RKO (cell line): ENCODE results near the gene ITGA7.

Experiments used
- DNase-seq: peaks from one replicate; pipeline ENCODE4 v3.0.0-alpha.2; 2016; ENCODE audit warnings: low spot score

Gene ITGA7

DNA sequence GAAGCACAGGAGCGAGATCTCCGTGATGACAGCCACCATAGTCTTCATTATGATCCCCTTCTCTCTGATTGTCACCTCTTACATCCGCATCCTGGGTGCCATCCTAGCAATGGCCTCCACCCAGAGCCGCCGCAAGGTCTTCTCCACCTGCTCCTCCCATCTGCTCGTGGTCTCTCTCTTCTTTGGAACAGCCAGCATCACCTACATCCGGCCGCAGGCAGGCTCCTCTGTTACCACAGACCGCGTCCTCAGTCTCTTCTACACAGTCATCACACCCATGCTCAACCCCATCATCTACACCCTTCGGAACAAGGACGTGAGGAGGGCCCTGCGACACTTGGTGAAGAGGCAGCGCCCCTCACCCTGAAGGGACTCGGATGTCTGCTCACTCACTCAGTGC, 70.2 kb downstream of the ITGA7 start:
- DNase-seq = no peak

DNA sequence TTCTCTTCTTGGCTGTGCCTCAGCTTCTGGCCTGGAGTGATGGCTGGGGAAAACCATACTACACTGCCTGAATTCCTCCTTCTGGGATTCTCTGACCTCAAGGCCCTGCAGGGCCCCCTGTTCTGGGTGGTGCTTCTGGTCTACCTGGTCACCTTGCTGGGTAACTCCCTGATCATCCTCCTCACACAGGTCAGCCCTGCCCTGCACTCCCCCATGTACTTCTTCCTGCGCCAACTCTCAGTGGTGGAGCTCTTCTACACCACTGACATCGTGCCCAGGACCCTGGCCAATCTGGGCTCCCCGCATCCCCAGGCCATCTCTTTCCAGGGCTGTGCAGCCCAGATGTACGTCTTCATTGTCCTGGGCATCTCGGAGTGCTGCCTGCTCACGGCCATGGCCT, 70.9 kb downstream of the ITGA7 start, which contains the start of gene OR10P1:
Gene OR10P1, plus strand, starts transcription at position 40 of the 400 bp plus-strand sequence. Its CDS starts 0 bp downstream, at position 40.
- no peak for DNase-seq

DNA sequence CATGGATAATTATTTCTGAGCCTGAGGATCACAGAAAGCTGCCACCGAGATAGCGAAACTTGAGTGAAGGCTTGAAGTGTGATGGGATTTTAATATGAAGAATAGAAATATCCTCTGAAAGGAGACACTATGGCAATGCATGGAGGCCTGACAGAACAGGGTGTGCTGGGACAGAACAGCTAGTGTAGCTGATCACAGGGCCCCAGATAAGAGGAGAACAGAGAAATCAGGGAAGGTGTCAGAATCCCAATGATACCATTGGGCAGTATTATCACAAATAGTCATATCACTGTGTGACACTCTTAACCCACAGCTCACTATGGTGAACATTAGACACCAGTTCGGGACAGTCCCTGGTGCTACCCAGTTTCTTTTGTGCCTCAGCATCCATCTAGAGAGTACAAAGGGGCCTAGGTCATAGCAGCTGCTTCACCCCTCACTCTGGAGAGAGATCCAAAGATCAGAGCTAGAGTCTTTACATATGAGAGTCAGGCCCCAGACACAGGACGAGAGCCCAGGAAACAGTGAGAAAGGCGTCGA, 71.5 kb downstream of the ITGA7 start:
- no peak for DNase-seq
